ENCODE data around the gene FGGY.
"Not testable (repeated sequence)": the region's sequence is repeated elsewhere in the genome, so short reads cannot be mapped to it uniquely, and the experiment has no call there.

Gene FGGY

GRCh38 chr1:59574085-59574484, 277.2 kb downstream of the FGGY start:
- Histone ChIP-seq H3K27me3 (ENCODE audit: insufficient read depth, low read length) (no peaks in the 10 kb centered on the region), H3K4me1 (ENCODE audit: insufficient read depth, low read length) (peaks cover 11% of the 10 kb centered on the region), H3K9me3 (ENCODE audit: insufficient read depth, low read depth, low read length) (peaks cover 13% of the 10 kb centered on the region), H3K36me3 (ENCODE audit: insufficient read depth, low read length) (no peaks in the 10 kb centered on the region), H3K27ac (ENCODE audit: low read depth, low read length) (no peak overlapping the region), H3K9ac (ENCODE audit: low read depth, low read length) (no peak overlapping the region), H3K4me3 (ENCODE audit: low read length) (no peak overlapping the region)
- WGBS = 93% methylated on average over 2 of the region's 2 CpGs

DNA sequence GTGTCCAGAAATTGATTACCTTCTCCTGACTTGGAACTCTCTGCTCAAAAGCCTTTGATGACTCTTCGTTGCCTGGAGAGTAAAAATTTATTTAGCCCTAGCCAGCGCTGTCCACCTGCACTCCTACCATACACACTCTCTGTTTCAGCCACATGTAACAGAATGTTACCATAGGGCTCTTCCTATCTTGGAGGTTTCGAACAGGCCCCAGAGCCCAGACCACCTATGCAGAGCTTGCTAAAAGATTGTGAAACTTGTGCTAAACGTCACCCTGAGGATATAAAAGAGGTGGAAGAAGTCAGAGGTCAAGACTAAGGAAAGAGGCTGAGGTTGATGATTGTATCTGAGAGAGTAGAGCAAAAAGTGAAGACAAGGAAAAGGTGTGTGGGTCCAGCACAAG, 280.9 kb downstream of the FGGY start:
- Histone ChIP-seq H3K27ac (ENCODE audit: low read depth, low read length) (no peak overlapping the region), H3K27me3 (ENCODE audit: insufficient read depth, low read length) (no peaks in the 10 kb centered on the region)
- WGBS = 93% methylated on average over 4 of the region's 4 CpGs

DNA sequence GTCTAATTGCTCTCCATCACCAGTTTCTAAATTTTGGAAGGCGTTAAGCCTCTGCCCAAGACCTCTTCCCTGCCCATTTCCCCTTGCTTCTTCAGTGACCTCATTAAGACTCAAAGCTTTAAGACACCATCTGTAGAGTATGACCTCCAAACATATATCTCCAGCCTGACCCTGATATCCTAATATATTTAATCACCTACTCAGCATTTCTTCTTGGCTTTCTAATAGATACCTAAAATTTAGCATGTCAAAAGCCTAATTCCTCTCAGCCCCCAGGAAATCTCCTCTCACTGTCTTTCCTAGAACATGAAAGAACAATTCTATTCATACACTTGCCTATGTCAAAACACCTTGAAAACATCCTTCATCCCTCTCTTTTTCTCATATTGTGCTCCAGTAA, 282.3 kb downstream of the FGGY start:
- H3K27ac ChIP-seq (ENCODE audit: low read depth, low read length) = no peak overlapping the region
- peaks cover 7% of the 10 kb centered on the region; the same call in 1 of the 2 replicates for H3K9me3 ChIP-seq (ENCODE audit: insufficient read depth, low read depth, low read length)
- H3K27me3 ChIP-seq (ENCODE audit: insufficient read depth, low read length) = no peaks in the 10 kb centered on the region
- H3K4me1 ChIP-seq (ENCODE audit: insufficient read depth, low read length) = no peaks in the 10 kb centered on the region; the same call in 1 of the 2 replicates
- H3K9ac ChIP-seq (ENCODE audit: low read depth, low read length) = no peak overlapping the region
- 96% methylated on average over 1 of the region's 1 CpG for WGBS
- H3K4me3 ChIP-seq (ENCODE audit: low read length) = no peak overlapping the region
- no peaks in the 10 kb centered on the region for H3K36me3 ChIP-seq (ENCODE audit: insufficient read depth, low read length)

More for the DNA sequence above, 280.9 kb downstream of the FGGY start:
- H3K36me3 ChIP-seq (ENCODE audit: insufficient read depth, low read length) = no peaks in the 10 kb centered on the region
- H3K4me3 ChIP-seq (ENCODE audit: low read length) = no peak overlapping the region
- H3K9me3 ChIP-seq (ENCODE audit: insufficient read depth, low read depth, low read length) = peaks cover 13% of the 10 kb centered on the region
- no peak overlapping the region for H3K9ac ChIP-seq (ENCODE audit: low read depth, low read length)
- H3K4me1 ChIP-seq (ENCODE audit: insufficient read depth, low read length) = no peaks in the 10 kb centered on the region; the same call in 1 of the 2 replicates

GRCh38 chr1:59580257-59580656, 283.4 kb downstream of the FGGY start:
- Histone ChIP-seq H3K36me3 (ENCODE audit: insufficient read depth, low read length) (no peaks in the 10 kb centered on the region), H3K27ac (ENCODE audit: low read depth, low read length) (no peak overlapping the region), H3K4me1 (ENCODE audit: insufficient read depth, low read length) (no peaks in the 10 kb centered on the region; the same call in 1 of the 2 replicates), H3K4me3 (ENCODE audit: low read length) (no peak overlapping the region), H3K9me3 (ENCODE audit: insufficient read depth, low read depth, low read length) (0 out of 2 replicates have a peak, but pooled peaks cover under 1% of the 10 kb centered on the region), H3K9ac (ENCODE audit: low read depth, low read length) (no peak overlapping the region), H3K27me3 (ENCODE audit: insufficient read depth, low read length) (no peaks in the 10 kb centered on the region)
- WGBS = 77% methylated on average over 4 of the region's 4 CpGs

GRCh38 chr1:59592410-59592809, 295.5 kb downstream of the FGGY start:
- not testable (repeated sequence) for H3K27me3 ChIP-seq (ENCODE audit: insufficient read depth, low read length); H3K4me3 ChIP-seq (ENCODE audit: low read length); H3K27ac ChIP-seq (ENCODE audit: low read depth, low read length); H3K9ac ChIP-seq (ENCODE audit: low read depth, low read length); H3K36me3 ChIP-seq (ENCODE audit: insufficient read depth, low read length); H3K4me1 ChIP-seq (ENCODE audit: insufficient read depth, low read length); H3K9me3 ChIP-seq (ENCODE audit: insufficient read depth, low read depth, low read length)
- no CpG with 5 or more reads among the region's 2 CpGs for WGBS

DNA sequence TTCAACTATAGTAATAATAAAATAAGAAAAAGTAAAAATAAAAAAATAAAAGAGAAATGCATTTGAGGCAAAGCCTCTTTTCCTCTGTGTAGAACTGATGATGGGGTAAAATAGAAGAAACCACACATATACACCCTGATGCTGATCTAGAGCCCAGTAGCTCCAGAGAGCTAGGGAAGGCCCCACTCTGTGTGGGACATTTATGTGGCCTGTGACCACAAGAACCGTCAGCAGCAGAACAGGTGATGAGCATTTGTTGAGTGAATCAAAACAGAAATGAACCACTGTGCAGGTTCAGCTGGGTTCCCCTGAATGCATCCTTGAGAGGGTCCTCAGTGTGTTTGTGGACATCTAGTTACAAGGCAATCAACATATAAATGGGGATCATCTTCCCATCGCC, 296.0 kb downstream of the FGGY start:
- Histone ChIP-seq H3K27ac (ENCODE audit: low read depth, low read length) (no peak overlapping the region), H3K4me3 (ENCODE audit: low read length) (no peak overlapping the region), H3K36me3 (ENCODE audit: insufficient read depth, low read length) (no peaks in the 10 kb centered on the region), H3K9me3 (ENCODE audit: insufficient read depth, low read depth, low read length) (no peaks in the 10 kb centered on the region), H3K9ac (ENCODE audit: low read depth, low read length) (no peak overlapping the region), H3K27me3 (ENCODE audit: insufficient read depth, low read length) (no peaks in the 10 kb centered on the region), H3K4me1 (ENCODE audit: insufficient read depth, low read length) (peaks cover 9% of the 10 kb centered on the region; the same call in 1 of the 2 replicates)
- 90% methylated on average over 2 of the region's 2 CpGs for WGBS

GRCh38 chr1:59593798-59594790, 297.2 kb downstream of the FGGY start:
- Histone ChIP-seq H3K9me3 (ENCODE audit: insufficient read depth, low read depth, low read length) (no peaks in the 10 kb centered on the region), H3K4me3 (ENCODE audit: low read length) (no peak overlapping the region), H3K27ac (ENCODE audit: low read depth, low read length) (no peak overlapping the region), H3K4me1 (ENCODE audit: insufficient read depth, low read length) (peaks cover 9% of the 10 kb centered on the region; the same call in 1 of the 2 replicates), H3K36me3 (ENCODE audit: insufficient read depth, low read length) (no peaks in the 10 kb centered on the region), H3K9ac (ENCODE audit: low read depth, low read length) (no peak overlapping the region), H3K27me3 (ENCODE audit: insufficient read depth, low read length) (no peaks in the 10 kb centered on the region)
- whole genome bisulfite sequencing = 85% methylated on average over 5 of the region's 5 CpGs

- Histone ChIP-seq H3K27ac (ENCODE audit: low read depth, low read length) (no peak overlapping the region), H3K4me3 (ENCODE audit: low read length) (no peak overlapping the region), H3K4me1 (ENCODE audit: insufficient read depth, low read length) (peaks cover 9% of the 10 kb centered on the region; the same call in 1 of the 2 replicates), H3K36me3 (ENCODE audit: insufficient read depth, low read length) (no peaks in the 10 kb centered on the region), H3K27me3 (ENCODE audit: insufficient read depth, low read length) (no peaks in the 10 kb centered on the region), H3K9ac (ENCODE audit: low read depth, low read length) (no peak overlapping the region), H3K9me3 (ENCODE audit: insufficient read depth, low read depth, low read length) (no peaks in the 10 kb centered on the region)
- 79% methylated on average over 3 of the region's 3 CpGs for WGBS
Observed at GRCh38 chr1:59595774-59596173, 298.9 kb downstream of the FGGY start.

DNA sequence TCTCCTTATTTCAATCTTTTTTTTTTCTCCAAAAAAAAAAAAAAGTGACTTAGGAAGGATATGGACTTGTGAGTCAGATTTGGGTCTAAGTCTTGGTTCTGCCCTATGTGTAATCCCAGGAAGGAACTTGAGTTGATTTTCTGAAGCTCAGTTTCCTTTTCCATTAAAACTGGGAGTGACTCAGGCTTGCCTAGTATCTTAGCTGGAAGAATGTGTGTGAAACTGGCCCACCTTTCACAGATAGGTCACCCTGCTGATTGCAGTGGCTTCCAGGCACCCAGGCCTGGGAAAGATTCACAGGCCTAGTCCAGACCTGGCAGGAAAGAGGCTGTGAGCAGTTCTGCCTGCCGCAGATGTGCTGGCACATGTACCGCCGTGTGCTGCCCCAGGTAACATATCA, 299.5 kb downstream of the FGGY start:
- Histone ChIP-seq H3K4me1 (ENCODE audit: insufficient read depth, low read length) (peaks cover 9% of the 10 kb centered on the region; the same call in 1 of the 2 replicates), H3K9ac (ENCODE audit: low read depth, low read length) (no peak overlapping the region), H3K9me3 (ENCODE audit: insufficient read depth, low read depth, low read length) (no peaks in the 10 kb centered on the region), H3K27me3 (ENCODE audit: insufficient read depth, low read length) (no peaks in the 10 kb centered on the region), H3K27ac (ENCODE audit: low read depth, low read length) (peak overlapping the region; percentile 28; the same call in 1 of the 2 replicates), H3K36me3 (ENCODE audit: insufficient read depth, low read length) (no peaks in the 10 kb centered on the region), H3K4me3 (ENCODE audit: low read length) (no peak overlapping the region)
- whole genome bisulfite sequencing = 95% methylated on average over 3 of the region's 3 CpGs

- Histone ChIP-seq H3K9me3 (ENCODE audit: insufficient read depth, low read depth, low read length) (no peaks in the 10 kb centered on the region), H3K9ac (ENCODE audit: low read depth, low read length) (no peak overlapping the region), H3K4me1 (ENCODE audit: insufficient read depth, low read length) (peaks cover 9% of the 10 kb centered on the region; the same call in 1 of the 2 replicates), H3K36me3 (ENCODE audit: insufficient read depth, low read length) (no peaks in the 10 kb centered on the region), H3K4me3 (ENCODE audit: low read length) (no peak overlapping the region), H3K27ac (ENCODE audit: low read depth, low read length) (no peak overlapping the region), H3K27me3 (ENCODE audit: insufficient read depth, low read length) (no peaks in the 10 kb centered on the region)
- 98% methylated on average over 1 of the region's 1 CpG for WGBS
Observed at GRCh38 chr1:59596956-59597355, 300.1 kb downstream of the FGGY start.

- peaks cover 9% of the 10 kb centered on the region; the same call in 1 of the 2 replicates for H3K4me1 ChIP-seq (ENCODE audit: insufficient read depth, low read length)
- no peak overlapping the region for H3K9ac ChIP-seq (ENCODE audit: low read depth, low read length)
- no peaks in the 10 kb centered on the region for H3K9me3 ChIP-seq (ENCODE audit: insufficient read depth, low read depth, low read length)
- 94% methylated on average over 8 of the region's 8 CpGs for WGBS
- H3K27ac ChIP-seq (ENCODE audit: low read depth, low read length) = no peak overlapping the region
- H3K27me3 ChIP-seq (ENCODE audit: insufficient read depth, low read length) = no peaks in the 10 kb centered on the region
- H3K36me3 ChIP-seq (ENCODE audit: insufficient read depth, low read length) = no peaks in the 10 kb centered on the region
- H3K4me3 ChIP-seq (ENCODE audit: low read length) = no peak overlapping the region
Observed at GRCh38 chr1:59597420-59598119, 300.7 kb downstream of the FGGY start.
